Fibroblast of pulmonary artery (primary cell): ENCODE data around the gene FGF19.
"Not testable (repeated sequence)": the region's sequence is repeated elsewhere in the genome, so short reads cannot be mapped to it uniquely, and the experiment has no call there.

Experiments used
- DNase-seq: peaks from one replicate; pipeline ENCODE4 v3.0.0-alpha.2; 2010; ENCODE audit warnings: low read depth
- H3K4me3 ChIP-seq: replicated peaks from 2 replicates; pipeline ENCODE4 v1.5.1; 2011; ENCODE audit warnings: low read depth, mild to moderate bottlenecking, control low read depth, low read length, moderate library complexity
- CTCF ChIP-seq: IDR thresholded peaks from 2 replicates; pipeline ENCODE4 v1.5.1; 2011; ENCODE audit warnings: mild to moderate bottlenecking, control low read depth, low read length, inconsistent platforms; ENCODE audit errors: missing control alignments

FGF19 gene

GRCh38 chr11:69696749-69697468 lies 6.9 kb downstream of the FGF19 start:
- DNase-seq = no peak
- no peak for TF ChIP-seq CTCF
- H3K4me3 ChIP-seq = no peak overlapping the region

- DNase-seq, H3K4me3 ChIP-seq: not testable (repeated sequence)
Observed at GRCh38 chr11:69695995-69696394, 7.8 kb downstream of the FGF19 start.

- TF ChIP-seq CTCF = no peak
- DNase-seq = no peak
- H3K4me3 ChIP-seq = no peak overlapping the region
Observed at GRCh38 chr11:69695581-69695980, 8.2 kb downstream of the FGF19 start.

GRCh38 chr11:69694781-69695180 lies 9.0 kb downstream of the FGF19 start:
- H3K4me3 ChIP-seq = no peak overlapping the region
- DNase-seq = no peak
- no peak for TF ChIP-seq CTCF

GRCh38 chr11:69692422-69692821 lies 11.4 kb downstream of the FGF19 start:
- DNase-seq = no peak
- TF ChIP-seq CTCF = no peak
- H3K4me3 ChIP-seq = no peak overlapping the region

GRCh38 chr11:69691463-69691862 lies 12.4 kb downstream of the FGF19 start:
- H3K4me3 ChIP-seq = no peak overlapping the region
- no peak for TF ChIP-seq CTCF
- peak; percentile 27 for DNase-seq

- no peak overlapping the region for H3K4me3 ChIP-seq
- no peak for DNase-seq
- no peak for TF ChIP-seq CTCF
Observed at GRCh38 chr11:69689484-69690319, 14.1 kb downstream of the FGF19 start.

GRCh38 chr11:69687969-69688771 lies 15.7 kb downstream of the FGF19 start:
- not testable (repeated sequence) for DNase-seq, H3K4me3 ChIP-seq
